Uterus (tissue), 4 donors: ENCODE results near the gene TNFSF9. TPM values are rescaled to one million over a fixed set of nuclear protein-coding genes. Genes with fewer than 3 reads are reported as not detected.

Experiments
- DNase-seq, 2 donors: peaks; one replicate each; pipeline ENCODE4 v3.0.0-alpha.2; 2019 to 2020
- H3K27ac ChIP-seq, 2 donors: fragments of 200-600 bp; sonication (generic); 1 replicate in 1 of 2; 2 replicates in 1 of 2; pipeline ENCODE4 v1.5.1; 2016 to 2018
- H3K27me3 ChIP-seq, 2 donors: fragments of 200-600 bp; sonication (generic); one replicate each; pipeline ENCODE4 v1.5.1; 2018 to 2019; ENCODE audit warnings: control low read depth in 1 of 2
- H3K36me3 ChIP-seq, 2 donors: fragments of 200-600 bp; sonication (generic); one replicate each; pipeline ENCODE4 v1.5.1; 2019; ENCODE audit warnings: control low read depth in 1 of 2
- H3K4me1 ChIP-seq, 2 donors: fragments of 200-600 bp; sonication (generic); one replicate each; pipeline ENCODE4 v1.5.1; 2018 to 2019; ENCODE audit warnings: control low read depth in 1 of 2
- H3K4me3 ChIP-seq, 2 donors: fragments of 200-600 bp; sonication (generic); 1 replicate in 1 of 2; 2 replicates in 1 of 2; pipeline ENCODE4 v1.5.1; 2018 to 2019; ENCODE audit warnings: mild to moderate bottlenecking in 1 of 2
- H3K9me3 ChIP-seq, 2 donors: fragments of 200-600 bp; sonication (generic); one replicate each; pipeline ENCODE4 v1.5.1; 2019; ENCODE audit warnings: control low read depth in 1 of 2
- CTCF ChIP-seq, 4 experiments: fragments of 200-600 bp in 2 of 4; fragments of 450-650 bp in 2 of 4; sonication (generic) in 2 of 4; IDR thresholded peaks; one replicate each; pipeline ENCODE4 v1.5.1; 2016 to 2019; ENCODE audit warnings: antibody characterized with exemption in 4 of 4, mild to moderate bottlenecking in 2 of 4, moderate library complexity in 1 of 4
- POLR2A ChIP-seq, 2 donors: fragments of 450-650 bp; IDR thresholded peaks; one replicate each; pipeline ENCODE4 v1.6.1; 2016; ENCODE audit warnings: antibody characterized with exemption in 2 of 2, mild to moderate bottlenecking in 1 of 2, moderate library complexity in 1 of 2
- intact Hi-C: fragments of 100-400 bp; cut with DNase I; formaldehyde crosslinking; loops from one replicate; pipeline ENCODE4 v1.15.1; 2023; ENCODE audit warnings: low total_unique reads
- total RNA-seq, 4 donors: library from RNA; depleted of rRNA in 3 of 4; stranded (reverse); fragments of >200 nt in 3 of 4; gene quantifications; one replicate each; pipeline versions ENCODE4 v1.1.0 to v1.2.4, GENCODE V29; 2014 to 2023
- donor health status: DM: yes; HTN: yes; CAD: no.

TNFSF9 gene
- total RNA-seq, 4 donors from 2014 or later, result 0.28 TPM; not detected in 3

- H3K27ac ChIP-seq, result no peak overlapping the region
- no peaks in the 10 kb centered on the region for H3K9me3 ChIP-seq
- H3K36me3 ChIP-seq, result no peaks in the 10 kb centered on the region
- no peaks in the 10 kb centered on the region for H3K4me1 ChIP-seq
- TF ChIP-seq POLR2A (IDR thresholded peaks at IDR 0.05) (no peak), CTCF (IDR thresholded peaks at IDR 0.05) (no peak)
- intact Hi-C loops, result no loop called here
- no peak for DNase-seq
- H3K27me3 ChIP-seq, result no peaks in the 10 kb centered on the region
- no peak overlapping the region for H3K4me3 ChIP-seq
Observed at GRCh38 chr19:6510618-6511017, 20.2 kb upstream of the TNFSF9 start.

- H3K4me3 ChIP-seq, result no peak overlapping the region
- TF ChIP-seq CTCF (IDR thresholded peaks at IDR 0.05) (no peak), POLR2A (IDR thresholded peaks at IDR 0.05) (no peak)
- intact Hi-C loops, result no loop called here
- no peaks in the 10 kb centered on the region for H3K4me1 ChIP-seq
- no peaks in the 10 kb centered on the region for H3K27me3 ChIP-seq
- no peaks in the 10 kb centered on the region for H3K36me3 ChIP-seq
- no peak overlapping the region for H3K27ac ChIP-seq
- H3K9me3 ChIP-seq, result no peaks in the 10 kb centered on the region
- no peak for DNase-seq
Observed at GRCh38 chr19:6514089-6514488, 16.7 kb upstream of the TNFSF9 start.

- no peaks in the 10 kb centered on the region for H3K9me3 ChIP-seq
- intact Hi-C loops, result no loop called here
- H3K27ac ChIP-seq, result no peak overlapping the region
- no peak overlapping the region for H3K4me3 ChIP-seq
- no peaks in the 10 kb centered on the region for H3K27me3 ChIP-seq
- no peak for TF ChIP-seq POLR2A (IDR thresholded peaks at IDR 0.05)
- TF ChIP-seq CTCF (IDR thresholded peaks at IDR 0.05), result no peak
- H3K36me3 ChIP-seq, result no peaks in the 10 kb centered on the region
- no peak for DNase-seq
- no peaks in the 10 kb centered on the region for H3K4me1 ChIP-seq
Observed at GRCh38 chr19:6514926-6515544, 15.8 kb upstream of the TNFSF9 start.

GRCh38 chr19:6516018-6516658 is 14.7 kb upstream of the TNFSF9 start:
- H3K4me1 ChIP-seq, result no peaks in the 10 kb centered on the region
- no peaks in the 10 kb centered on the region for H3K36me3 ChIP-seq
- peak; percentile 68 to 88 for DNase-seq
- peak overlapping the region; percentile 61 to 64 for H3K27ac ChIP-seq
- H3K27me3 ChIP-seq, result no peaks in the 10 kb centered on the region
- intact Hi-C loops, result no loop called here
- no peak for TF ChIP-seq CTCF (IDR thresholded peaks at IDR 0.05)
- TF ChIP-seq POLR2A (IDR thresholded peaks at IDR 0.05), result no peak
- H3K9me3 ChIP-seq, result no peaks in the 10 kb centered on the region
- H3K4me3 ChIP-seq, result peak overlapping the region; percentile 26 to 46

GRCh38 chr19:6516659-6517291 is 14.1 kb upstream of the TNFSF9 start:
- Histone ChIP-seq H3K4me1 (no peaks in the 10 kb centered on the region), H3K9me3 (no peaks in the 10 kb centered on the region), H3K4me3 (peak overlapping the region; percentile 26 to 46), H3K36me3 (no peaks in the 10 kb centered on the region), H3K27ac (peak overlapping the region; percentile 61 to 64), H3K27me3 (no peaks in the 10 kb centered on the region)
- TF ChIP-seq CTCF (IDR thresholded peaks at IDR 0.05) (peak; percentile 90 to 94 (median 90)), POLR2A (IDR thresholded peaks at IDR 0.05) (no peak)
- peak; percentile 73 to 77 for DNase-seq
- intact Hi-C loops, result no loop called here
